Measurements from ENCODE around the gene IFRD2.

Gene IFRD2

GRCh38 chr3:50295553-50296431, 3.6 kb upstream of the IFRD2 start:
- H3K4me3 ChIP-seq (ENCODE audit: low read depth, low read length), result no peak overlapping the region
- no peak for TF ChIP-seq CTCF (IDR thresholded peaks at IDR 0.05; ENCODE audit: insufficient read depth, low read depth, low read length, missing control alignments)
- DNase-seq (ENCODE audit: low read depth), result no peak

- no peak overlapping the region for H3K4me3 ChIP-seq (ENCODE audit: low read depth, low read length)
- peak; percentile 1 for DNase-seq (ENCODE audit: low read depth)
- TF ChIP-seq CTCF (IDR thresholded peaks at IDR 0.05; ENCODE audit: insufficient read depth, low read depth, low read length, missing control alignments), result no peak
Measured at GRCh38 chr3:50294492-50295403, 2.5 kb upstream of the IFRD2 start.

- DNase-seq (ENCODE audit: low read depth), result no peak
- TF ChIP-seq CTCF (IDR thresholded peaks at IDR 0.05; ENCODE audit: insufficient read depth, low read depth, low read length, missing control alignments), result no peak
- no peak overlapping the region for H3K4me3 ChIP-seq (ENCODE audit: low read depth, low read length)
Measured at GRCh38 chr3:50294089-50294488, 1.9 kb upstream of the IFRD2 start.

- TF ChIP-seq CTCF (IDR thresholded peaks at IDR 0.05; ENCODE audit: insufficient read depth, low read depth, low read length, missing control alignments), result no peak
- peak overlapping the region; percentile 76 for H3K4me3 ChIP-seq (ENCODE audit: low read depth, low read length)
Measured at GRCh38 chr3:50293079-50293801, 1.0 kb upstream of the IFRD2 start.

GRCh38 chr3:50290161-50290641, 2.0 kb downstream of the IFRD2 start:
- TF ChIP-seq CTCF (IDR thresholded peaks at IDR 0.05; ENCODE audit: insufficient read depth, low read depth, low read length, missing control alignments), result no peak
- DNase-seq (ENCODE audit: low read depth), result no peak
- H3K4me3 ChIP-seq (ENCODE audit: low read depth, low read length), result no peak overlapping the region

More at GRCh38 chr3:50293079-50293801, 1.0 kb upstream of the IFRD2 start:
- DNase-seq (ENCODE audit: low read depth), result no peak

GRCh38 chr3:50289130-50289529, 3.1 kb downstream of the IFRD2 start:
- TF ChIP-seq CTCF (IDR thresholded peaks at IDR 0.05; ENCODE audit: insufficient read depth, low read depth, low read length, missing control alignments), result no peak
- no peak overlapping the region for H3K4me3 ChIP-seq (ENCODE audit: low read depth, low read length)
- DNase-seq (ENCODE audit: low read depth), result no peak
